BE2C (cell line): ENCODE measurements around the gene EDN2.

ENCODE experiments used
- DNase-seq: peaks from one replicate; pipeline ENCODE4 v3.0.0-alpha.2; 2020
- H3K27me3 ChIP-seq: fragments of 250-450 bp; sonication (Bioruptor Pico); 2 replicates; pipeline ENCODE4 v1.5.1; 2020; ENCODE audit warnings: mild to moderate bottlenecking
- H3K36me3 ChIP-seq: fragments of 250-450 bp; sonication (Bioruptor Pico); 2 replicates; pipeline ENCODE4 v1.5.1; 2020; ENCODE audit warnings: mild to moderate bottlenecking
- H3K4me1 ChIP-seq: fragments of 250-450 bp; sonication (Bioruptor Pico); 2 replicates; pipeline ENCODE4 v1.5.1; 2020
- H3K4me3 ChIP-seq: 2 replicates; pipeline ENCODE4 v1.5.1; 2011; ENCODE audit warnings: low read depth, low read length
- H3K9me3 ChIP-seq: fragments of 250-450 bp; sonication (Bioruptor Pico); 2 replicates; pipeline ENCODE4 v1.5.1; 2020
- TF ChIP-seq, protein P1 (sequence below): IDR thresholded peaks from 2 replicates; pipeline ENCODE4 v1.5.1; 2012; ENCODE audit warnings: mild to moderate bottlenecking, low read depth, low read length

The EDN2 gene

GRCh38 chr1:41432481-41433280 is 51.8 kb downstream of the EDN2 start:
- no peaks in the 10 kb centered on the region for H3K27me3 ChIP-seq

DNA sequence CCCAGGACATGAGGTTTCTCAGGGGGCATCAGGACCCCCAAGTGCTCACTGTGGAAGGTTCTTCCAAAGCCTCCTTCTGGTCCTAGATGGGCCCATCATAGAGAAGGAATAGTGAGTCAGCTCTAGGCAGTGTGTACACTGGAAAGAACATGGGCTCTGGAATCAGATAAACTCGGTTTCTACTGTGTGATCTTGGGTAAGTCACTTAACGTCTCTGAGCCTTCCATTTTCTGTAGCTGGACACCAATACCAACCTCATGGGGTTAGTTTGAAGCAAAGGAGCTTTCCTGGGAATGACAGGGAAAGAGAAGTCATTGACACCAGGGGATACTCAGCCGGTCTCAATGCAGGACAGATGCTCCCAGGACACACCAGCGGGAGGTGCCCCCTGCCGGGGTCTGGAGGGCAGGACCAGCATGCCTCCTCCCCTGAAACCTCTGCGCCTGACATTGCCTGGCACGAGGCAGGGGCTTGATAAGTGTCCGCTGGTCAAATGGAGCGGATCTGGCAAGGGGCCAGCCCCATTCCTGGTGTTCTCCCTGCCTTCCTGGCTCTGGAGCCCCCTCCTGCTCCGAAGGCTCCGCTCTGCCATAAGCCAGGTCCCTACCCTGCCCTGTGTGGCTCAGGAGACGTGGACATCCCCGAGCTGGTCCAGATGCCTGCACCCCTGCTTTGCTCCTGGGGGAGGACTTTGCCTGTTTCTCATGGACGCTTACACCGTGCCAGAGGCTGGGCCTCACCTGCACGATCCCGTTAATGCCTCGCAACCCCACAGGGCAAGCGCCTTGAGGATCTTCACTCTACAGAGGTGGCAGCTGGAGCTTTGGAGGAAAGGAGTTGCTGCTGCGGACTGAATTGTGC is 52.8 kb downstream of the EDN2 start:
- Histone ChIP-seq H3K4me3 (peak overlapping the region; percentile 32), H3K27me3 (no peaks in the 10 kb centered on the region), H3K4me1 (peaks cover 13% of the 10 kb centered on the region), H3K36me3 (no peaks in the 10 kb centered on the region), H3K9me3 (no peaks in the 10 kb centered on the region)
- TF ChIP-seq, protein P1, sequence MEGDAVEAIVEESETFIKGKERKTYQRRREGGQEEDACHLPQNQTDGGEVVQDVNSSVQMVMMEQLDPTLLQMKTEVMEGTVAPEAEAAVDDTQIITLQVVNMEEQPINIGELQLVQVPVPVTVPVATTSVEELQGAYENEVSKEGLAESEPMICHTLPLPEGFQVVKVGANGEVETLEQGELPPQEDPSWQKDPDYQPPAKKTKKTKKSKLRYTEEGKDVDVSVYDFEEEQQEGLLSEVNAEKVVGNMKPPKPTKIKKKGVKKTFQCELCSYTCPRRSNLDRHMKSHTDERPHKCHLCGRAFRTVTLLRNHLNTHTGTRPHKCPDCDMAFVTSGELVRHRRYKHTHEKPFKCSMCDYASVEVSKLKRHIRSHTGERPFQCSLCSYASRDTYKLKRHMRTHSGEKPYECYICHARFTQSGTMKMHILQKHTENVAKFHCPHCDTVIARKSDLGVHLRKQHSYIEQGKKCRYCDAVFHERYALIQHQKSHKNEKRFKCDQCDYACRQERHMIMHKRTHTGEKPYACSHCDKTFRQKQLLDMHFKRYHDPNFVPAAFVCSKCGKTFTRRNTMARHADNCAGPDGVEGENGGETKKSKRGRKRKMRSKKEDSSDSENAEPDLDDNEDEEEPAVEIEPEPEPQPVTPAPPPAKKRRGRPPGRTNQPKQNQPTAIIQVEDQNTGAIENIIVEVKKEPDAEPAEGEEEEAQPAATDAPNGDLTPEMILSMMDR: peak; percentile 42
- DNase-seq: peak; percentile 74

More at GRCh38 chr1:41432481-41433280, 51.8 kb downstream of the EDN2 start:
- Histone ChIP-seq H3K4me3 (peak overlapping the region; percentile 32), H3K36me3 (no peaks in the 10 kb centered on the region), H3K9me3 (no peaks in the 10 kb centered on the region), H3K4me1 (peaks cover 13% of the 10 kb centered on the region)
- DNase-seq: peak; percentile 78
- TF ChIP-seq, protein P1: peak; percentile 78

GRCh38 chr1:41430582-41430981 is 53.9 kb downstream of the EDN2 start:
- Histone ChIP-seq H3K9me3 (no peaks in the 10 kb centered on the region), H3K27me3 (no peaks in the 10 kb centered on the region), H3K4me3 (no peak overlapping the region), H3K36me3 (no peaks in the 10 kb centered on the region), H3K4me1 (peaks cover 13% of the 10 kb centered on the region)
- no peak for DNase-seq
- TF ChIP-seq, protein P1: no peak

GRCh38 chr1:41430069-41430468 is 54.4 kb downstream of the EDN2 start:
- no peaks in the 10 kb centered on the region for H3K9me3 ChIP-seq
- DNase-seq: no peak
- TF ChIP-seq, protein P1: no peak
- no peaks in the 10 kb centered on the region for H3K36me3 ChIP-seq
- H3K4me1 ChIP-seq: peaks cover 13% of the 10 kb centered on the region
- H3K27me3 ChIP-seq: no peaks in the 10 kb centered on the region
- H3K4me3 ChIP-seq: no peak overlapping the region

DNA sequence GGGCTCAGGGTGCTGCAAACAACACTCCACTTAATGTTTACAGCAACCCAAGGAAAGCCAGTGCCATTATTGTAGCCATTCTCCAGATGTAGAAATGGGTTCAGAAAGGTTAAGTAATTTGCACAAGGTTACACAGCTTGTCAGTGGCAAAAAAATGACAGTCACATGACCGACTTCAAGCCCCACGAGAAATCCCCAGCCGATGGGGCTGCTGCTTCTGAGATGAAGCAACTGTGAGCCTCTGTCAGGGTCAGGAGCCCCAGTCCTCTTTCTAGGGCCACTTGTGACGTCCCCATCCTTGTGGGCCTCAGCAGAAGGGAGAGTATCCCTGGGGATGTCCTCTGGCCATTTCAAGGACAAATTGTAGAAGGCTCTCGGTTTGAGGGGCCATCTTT is 54.8 kb downstream of the EDN2 start:
- no peaks in the 10 kb centered on the region for H3K9me3 ChIP-seq
- H3K27me3 ChIP-seq: no peaks in the 10 kb centered on the region
- no peaks in the 10 kb centered on the region for H3K36me3 ChIP-seq
- H3K4me3 ChIP-seq: no peak overlapping the region
- peaks cover 13% of the 10 kb centered on the region for H3K4me1 ChIP-seq
- TF ChIP-seq, protein P1: no peak
- DNase-seq: no peak
